Mucosa of rectum (tissue), 2 donors: ENCODE data around the gene ALK.

Source experiments
- H3K27ac ChIP-seq, 2 donors: one replicate each; pipeline ENCODE4 v1.7.0; 2013; ENCODE audit warnings: inconsistent platforms in 2 of 2, low read depth in 2 of 2, low read length in 2 of 2
- H3K27me3 ChIP-seq, 2 donors: one replicate each; pipeline ENCODE4 v1.7.0; 2013; ENCODE audit warnings: low read length in 2 of 2; ENCODE audit not compliant: control insufficient read depth in 2 of 2, insufficient read depth in 2 of 2
- H3K36me3 ChIP-seq, 2 donors: one replicate each; pipeline ENCODE4 v1.7.0; 2013; ENCODE audit warnings: low read length in 2 of 2; ENCODE audit not compliant: control insufficient read depth in 2 of 2, insufficient read depth in 2 of 2
- H3K4me1 ChIP-seq, 2 donors: one replicate each; pipeline ENCODE4 v1.7.0; 2013; ENCODE audit warnings: low read length in 2 of 2, mild to moderate bottlenecking in 1 of 2; ENCODE audit not compliant: control insufficient read depth in 2 of 2, insufficient read depth in 2 of 2
- H3K4me3 ChIP-seq, 2 donors: one replicate each; pipeline ENCODE4 v1.7.0; 2013; ENCODE audit warnings: low read length in 2 of 2
- H3K9ac ChIP-seq, 2 donors: one replicate each; pipeline ENCODE4 v1.7.0; 2013; ENCODE audit warnings: low read length in 2 of 2, low read depth in 1 of 2, mild to moderate bottlenecking in 1 of 2
- H3K9me3 ChIP-seq, 2 donors: one replicate each; pipeline ENCODE4 v1.7.0; 2013; ENCODE audit warnings: low read length in 2 of 2; ENCODE audit not compliant: control insufficient read depth in 2 of 2
- donor health status: healthy.
- donor health status: Normal muscosa, but diverticular disease.

The ALK gene

DNA sequence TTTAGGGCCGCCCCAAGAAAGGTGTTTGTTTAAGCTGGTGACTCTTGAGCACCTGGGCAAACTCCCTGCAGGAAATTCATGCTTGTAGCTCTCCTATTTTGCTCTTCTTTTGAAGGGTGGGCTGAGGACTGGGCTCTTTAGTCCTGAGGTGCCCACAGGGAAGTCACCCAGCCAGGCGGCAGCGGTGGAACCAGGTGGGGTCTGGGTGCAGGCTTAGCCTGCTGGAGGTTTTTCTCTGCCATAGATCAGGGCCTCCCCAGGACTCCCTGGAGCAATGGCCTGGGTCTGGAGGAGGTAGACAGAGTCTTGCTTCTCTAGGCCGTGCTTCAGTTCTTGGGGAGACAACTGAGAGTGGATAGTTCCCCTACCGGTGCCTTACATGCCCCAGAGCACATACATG is 706.3 kb downstream of the ALK start:
- H3K36me3 ChIP-seq: no peaks in the 10 kb centered on the region
- no peaks in the 10 kb centered on the region for H3K9me3 ChIP-seq
- no peak overlapping the region for H3K27ac ChIP-seq
- no peak overlapping the region for H3K4me3 ChIP-seq
- no peaks in the 10 kb centered on the region for H3K27me3 ChIP-seq
- no peak overlapping the region for H3K9ac ChIP-seq
- H3K4me1 ChIP-seq: no peaks in the 10 kb centered on the region

DNA sequence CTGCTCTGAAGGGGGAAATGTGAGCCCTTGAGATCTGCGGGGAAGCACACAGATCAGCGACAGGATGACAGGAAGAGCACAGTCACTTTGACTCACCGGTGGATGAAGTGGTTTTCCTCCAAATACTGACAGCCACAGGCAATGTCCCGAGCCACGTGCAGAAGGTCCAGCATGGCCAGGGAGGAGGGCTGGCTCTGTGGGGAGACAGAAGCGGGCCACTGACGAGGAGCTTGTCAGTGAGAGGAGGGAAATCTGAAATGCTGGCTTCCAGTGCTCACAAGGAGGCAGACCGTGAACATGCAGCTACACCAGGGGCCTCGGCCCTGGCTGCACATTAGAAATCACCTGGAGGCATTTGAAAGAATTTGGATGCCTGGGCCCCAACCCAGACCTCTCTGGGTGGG is 707.5 kb downstream of the ALK start:
- H3K9ac ChIP-seq: no peak overlapping the region
- no peaks in the 10 kb centered on the region for H3K36me3 ChIP-seq
- H3K27ac ChIP-seq: no peak overlapping the region
- H3K27me3 ChIP-seq: no peaks in the 10 kb centered on the region
- H3K4me1 ChIP-seq: no peaks in the 10 kb centered on the region
- H3K4me3 ChIP-seq: no peak overlapping the region
- no peaks in the 10 kb centered on the region for H3K9me3 ChIP-seq

DNA sequence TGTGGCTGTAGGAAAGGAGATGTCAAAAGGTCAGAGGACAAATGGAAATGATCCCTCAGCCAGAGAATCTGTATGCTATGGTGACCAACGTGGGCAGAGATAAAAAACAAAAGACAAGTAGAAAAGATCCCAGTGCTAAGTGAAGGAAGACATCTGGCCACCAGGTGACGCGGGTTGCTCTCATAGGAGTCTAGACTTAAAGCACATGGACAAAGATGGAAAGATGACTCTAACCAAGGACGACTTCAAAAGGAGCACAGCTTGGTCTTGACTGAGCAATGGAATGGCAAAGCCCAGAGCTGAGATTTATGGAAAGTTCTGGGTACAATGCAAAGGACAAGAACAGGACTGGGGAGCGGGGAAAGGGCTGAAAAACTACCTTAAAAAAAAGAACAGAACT is 709.4 kb downstream of the ALK start:
- Histone ChIP-seq H3K27me3 (no peaks in the 10 kb centered on the region), H3K36me3 (no peaks in the 10 kb centered on the region), H3K4me3 (no peak overlapping the region), H3K9me3 (no peaks in the 10 kb centered on the region), H3K27ac (no peak overlapping the region), H3K9ac (no peak overlapping the region), H3K4me1 (no peaks in the 10 kb centered on the region)

DNA sequence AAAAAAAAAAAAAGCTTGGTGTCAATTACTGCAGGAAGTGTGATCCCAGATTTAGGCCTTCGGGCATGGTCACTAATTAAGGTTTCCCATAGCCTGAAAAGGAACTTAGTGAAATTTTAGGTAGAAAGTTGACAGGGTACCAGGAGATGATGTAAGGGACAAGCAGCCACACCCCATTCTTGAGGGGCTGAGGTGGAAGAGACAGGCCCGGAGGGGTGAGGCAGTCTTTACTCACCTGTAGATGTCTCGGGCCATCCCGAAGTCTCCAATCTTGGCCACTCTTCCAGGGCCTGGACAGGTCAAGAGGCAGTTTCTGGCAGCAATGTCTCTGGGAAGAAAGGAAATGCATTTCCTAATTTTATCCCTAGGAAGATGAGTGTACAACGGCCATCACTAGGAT is 711.8 kb downstream of the ALK start:
- Histone ChIP-seq H3K9ac (no peak overlapping the region), H3K36me3 (no peaks in the 10 kb centered on the region), H3K9me3 (no peaks in the 10 kb centered on the region), H3K4me3 (no peak overlapping the region), H3K4me1 (no peaks in the 10 kb centered on the region), H3K27ac (no peak overlapping the region), H3K27me3 (no peaks in the 10 kb centered on the region)

DNA sequence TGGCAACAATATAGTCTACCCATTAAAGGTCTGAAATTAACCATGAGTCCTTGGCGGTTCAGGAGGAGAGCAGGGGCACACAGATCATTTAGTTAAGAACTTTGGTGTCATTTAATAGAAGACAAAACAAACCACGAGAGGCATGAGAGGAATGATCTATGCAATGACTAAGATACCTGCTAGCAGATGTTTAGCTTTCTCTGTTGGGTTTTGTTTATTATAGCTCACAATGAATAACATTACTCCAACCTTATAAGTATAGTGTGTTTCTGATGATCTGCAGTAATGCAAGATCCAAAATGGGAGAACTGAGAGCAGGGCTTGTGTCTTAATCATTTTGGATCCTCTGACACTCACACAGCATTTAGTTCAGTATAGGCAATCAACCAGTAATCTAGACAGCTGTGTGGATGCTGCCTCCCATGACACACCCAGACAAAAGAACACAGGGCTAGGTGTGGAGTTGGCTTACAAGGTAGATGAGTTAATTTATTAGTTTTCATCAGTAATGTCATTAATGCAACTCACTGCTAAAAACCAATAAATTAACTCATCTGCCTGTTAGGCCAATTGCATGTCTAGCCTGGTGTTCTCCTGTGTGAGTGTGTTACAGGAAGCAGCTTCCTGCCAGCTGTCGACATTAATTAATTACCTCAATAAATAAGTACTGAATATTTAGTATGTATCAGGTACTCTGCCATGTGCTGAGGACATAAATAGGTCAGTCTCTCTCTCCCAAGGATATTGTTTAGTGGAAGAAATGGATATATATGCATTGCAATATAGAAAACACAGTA is 713.8 kb downstream of the ALK start:
- no peaks in the 10 kb centered on the region for H3K4me1 ChIP-seq
- no peak overlapping the region for H3K9ac ChIP-seq
- no peaks in the 10 kb centered on the region for H3K27me3 ChIP-seq
- H3K4me3 ChIP-seq: no peak overlapping the region
- H3K36me3 ChIP-seq: no peaks in the 10 kb centered on the region
- H3K9me3 ChIP-seq: no peaks in the 10 kb centered on the region
- H3K27ac ChIP-seq: no peak overlapping the region

DNA sequence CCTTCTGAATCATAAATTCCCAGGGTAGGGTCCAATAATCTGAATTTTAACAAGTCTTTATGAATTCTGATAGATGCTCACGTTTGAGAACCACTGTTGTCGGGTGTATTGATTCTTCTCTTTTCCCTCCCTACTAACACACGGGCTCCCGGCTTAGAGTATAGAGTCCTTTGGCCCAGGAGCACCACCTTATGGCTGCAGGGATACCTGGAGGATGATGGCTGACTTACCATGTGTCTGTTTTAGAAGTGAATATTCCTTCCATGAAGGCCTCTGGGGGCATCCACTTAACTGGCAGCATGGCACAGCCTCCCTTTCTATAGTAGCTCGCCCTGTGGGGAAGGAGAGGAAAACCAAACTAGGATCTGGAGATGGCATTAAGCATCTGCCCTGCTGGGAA is 714.4 kb downstream of the ALK start:
- H3K4me1 ChIP-seq: no peaks in the 10 kb centered on the region
- H3K27ac ChIP-seq: no peak overlapping the region
- H3K27me3 ChIP-seq: no peaks in the 10 kb centered on the region
- H3K9ac ChIP-seq: no peak overlapping the region
- no peaks in the 10 kb centered on the region for H3K9me3 ChIP-seq
- no peaks in the 10 kb centered on the region for H3K36me3 ChIP-seq
- H3K4me3 ChIP-seq: no peak overlapping the region

DNA sequence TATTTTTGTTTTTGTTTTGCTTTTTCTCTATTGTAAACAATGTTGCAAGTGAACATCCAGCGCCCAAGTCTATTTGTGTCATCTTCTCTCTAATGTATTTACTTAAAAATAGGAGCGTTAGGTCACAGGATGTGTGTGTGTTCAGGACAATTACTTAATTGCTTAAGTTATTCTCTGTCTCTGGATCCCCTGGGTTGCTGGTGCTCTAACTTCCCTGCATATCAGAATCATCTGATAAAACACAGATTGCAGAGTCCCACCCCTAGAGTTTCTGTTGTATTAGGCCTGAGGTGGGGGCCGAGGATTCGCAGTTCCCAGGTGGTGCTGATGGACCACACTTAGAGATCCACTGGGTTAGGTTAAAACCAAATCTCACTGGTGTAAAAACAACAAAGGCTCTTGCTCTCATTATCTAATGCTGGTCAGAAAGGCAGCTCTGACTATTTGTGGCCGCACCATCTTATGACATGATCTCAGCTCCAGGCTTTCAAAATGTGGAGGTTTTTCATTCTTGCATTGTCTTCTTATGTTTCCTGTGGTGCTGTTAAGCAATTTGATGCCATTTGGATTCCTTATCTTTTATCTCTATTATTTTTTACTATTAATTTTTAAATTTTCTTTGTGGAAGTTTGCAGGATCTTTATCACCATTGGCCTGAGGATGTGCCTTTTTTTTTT is 718.4 kb downstream of the ALK start:
- H3K4me1 ChIP-seq: no peaks in the 10 kb centered on the region
- no peaks in the 10 kb centered on the region for H3K27me3 ChIP-seq
- no peaks in the 10 kb centered on the region for H3K9me3 ChIP-seq
- H3K36me3 ChIP-seq: no peaks in the 10 kb centered on the region
- no peak overlapping the region for H3K27ac ChIP-seq
- H3K9ac ChIP-seq: no peak overlapping the region
- no peak overlapping the region for H3K4me3 ChIP-seq

DNA sequence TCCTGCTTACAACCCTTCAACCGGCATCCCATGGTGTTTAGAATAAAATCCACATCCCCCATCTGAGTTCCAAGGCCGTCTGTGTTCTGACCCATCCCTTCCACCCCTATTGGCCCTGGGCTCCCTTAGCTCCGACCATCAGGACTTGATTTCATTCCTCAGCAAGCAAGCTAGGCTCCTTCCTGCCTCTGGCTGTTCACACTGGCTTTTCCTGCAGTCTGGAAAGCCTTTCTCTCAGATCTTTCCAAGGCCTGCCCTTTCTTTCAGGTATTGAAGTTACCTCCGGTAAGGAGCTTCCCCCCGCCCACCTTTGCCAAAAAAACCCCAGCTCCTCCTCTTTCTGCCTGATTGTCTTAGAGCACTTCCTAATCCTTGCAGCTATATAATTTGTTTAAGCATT is 719.4 kb downstream of the ALK start:
- H3K36me3 ChIP-seq: no peaks in the 10 kb centered on the region
- H3K27me3 ChIP-seq: no peaks in the 10 kb centered on the region
- no peaks in the 10 kb centered on the region for H3K9me3 ChIP-seq
- H3K4me1 ChIP-seq: no peaks in the 10 kb centered on the region
- no peak overlapping the region for H3K9ac ChIP-seq
- H3K4me3 ChIP-seq: no peak overlapping the region
- no peak overlapping the region for H3K27ac ChIP-seq

DNA sequence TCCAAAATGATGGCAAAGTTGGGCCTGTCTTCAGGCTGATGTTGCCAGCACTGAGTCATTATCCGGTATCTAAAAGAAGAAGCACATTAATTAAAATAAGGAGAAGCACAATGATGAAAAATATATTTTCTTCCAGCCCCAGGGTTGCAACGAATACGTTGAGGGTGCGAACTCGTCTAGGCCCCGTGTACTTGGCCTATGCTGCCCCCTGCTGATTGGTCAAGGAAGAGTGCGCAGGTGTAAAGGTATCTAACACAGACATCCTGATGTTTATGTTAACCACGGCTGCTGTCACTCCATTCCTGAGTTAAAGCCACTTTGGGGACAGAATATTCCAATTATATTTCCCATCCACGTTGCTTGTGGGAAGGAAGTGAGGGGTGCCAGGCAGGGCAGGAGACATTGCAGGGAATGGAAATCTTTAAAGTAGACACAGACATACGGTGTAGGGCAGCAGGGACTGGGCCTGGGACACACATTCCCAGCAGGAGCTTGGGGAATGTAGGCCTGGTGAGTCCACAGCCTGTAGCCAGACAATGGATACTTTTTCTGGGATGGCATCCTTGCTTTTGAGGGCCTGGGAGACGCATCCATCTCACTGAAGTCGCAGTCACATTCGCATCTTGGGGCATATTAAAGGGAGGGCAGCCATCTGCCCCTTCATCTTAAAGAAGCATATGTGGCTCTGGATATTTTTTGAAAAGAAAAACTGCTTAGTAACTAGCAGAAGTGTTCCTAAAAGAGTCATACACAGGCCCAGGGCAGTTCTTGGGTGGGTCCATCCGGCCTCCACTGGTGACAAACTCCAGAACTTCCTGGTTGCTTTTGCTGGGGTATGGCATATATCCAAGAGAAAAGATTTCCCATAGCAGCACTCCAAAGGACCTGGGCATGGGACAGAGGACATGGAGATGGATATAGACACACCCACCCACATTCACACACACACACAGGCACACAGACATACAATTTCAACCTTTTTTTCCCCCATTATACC is 724.3 kb downstream of the ALK start:
- H3K4me1 ChIP-seq: no peaks in the 10 kb centered on the region
- no peaks in the 10 kb centered on the region for H3K9me3 ChIP-seq
- H3K4me3 ChIP-seq: no peak overlapping the region
- no peaks in the 10 kb centered on the region for H3K27me3 ChIP-seq
- H3K9ac ChIP-seq: no peak overlapping the region
- no peak overlapping the region for H3K27ac ChIP-seq
- H3K36me3 ChIP-seq: no peaks in the 10 kb centered on the region

DNA sequence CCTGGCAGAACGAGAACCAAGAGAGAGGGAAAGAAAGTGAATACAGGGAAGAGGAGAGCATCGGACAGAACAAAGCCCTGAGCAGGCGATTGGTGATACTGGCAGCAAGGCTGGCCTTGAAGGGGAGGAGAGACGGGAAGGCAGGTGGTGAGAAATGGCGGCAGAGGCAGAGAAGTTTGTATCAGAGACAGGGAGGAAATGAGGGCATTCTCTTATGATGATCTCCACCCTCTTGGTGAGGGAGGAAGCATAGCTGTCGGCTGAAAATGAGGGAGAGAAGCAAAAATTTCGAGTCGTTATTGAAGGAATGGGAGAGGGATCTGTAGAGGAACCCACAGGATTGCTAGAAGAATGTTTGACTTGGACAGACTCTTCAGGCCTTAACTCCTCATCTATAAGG is 725.6 kb downstream of the ALK start:
- Histone ChIP-seq H3K4me1 (no peaks in the 10 kb centered on the region), H3K9ac (no peak overlapping the region), H3K27ac (no peak overlapping the region), H3K9me3 (no peaks in the 10 kb centered on the region), H3K27me3 (no peaks in the 10 kb centered on the region), H3K36me3 (no peaks in the 10 kb centered on the region), H3K4me3 (no peak overlapping the region)
